DMS53 (cell line): Measurements from ENCODE around the gene PHACTR1.
"Not testable (repeated sequence)": the region's sequence is repeated elsewhere in the genome, so short reads cannot be mapped to it uniquely, and the experiment has no call there.

Experiments
- DNase-seq: peaks from one replicate; lab custom pipeline; 2025; lab: John Stamatoyannopoulos, UW

The PHACTR1 gene

DNA sequence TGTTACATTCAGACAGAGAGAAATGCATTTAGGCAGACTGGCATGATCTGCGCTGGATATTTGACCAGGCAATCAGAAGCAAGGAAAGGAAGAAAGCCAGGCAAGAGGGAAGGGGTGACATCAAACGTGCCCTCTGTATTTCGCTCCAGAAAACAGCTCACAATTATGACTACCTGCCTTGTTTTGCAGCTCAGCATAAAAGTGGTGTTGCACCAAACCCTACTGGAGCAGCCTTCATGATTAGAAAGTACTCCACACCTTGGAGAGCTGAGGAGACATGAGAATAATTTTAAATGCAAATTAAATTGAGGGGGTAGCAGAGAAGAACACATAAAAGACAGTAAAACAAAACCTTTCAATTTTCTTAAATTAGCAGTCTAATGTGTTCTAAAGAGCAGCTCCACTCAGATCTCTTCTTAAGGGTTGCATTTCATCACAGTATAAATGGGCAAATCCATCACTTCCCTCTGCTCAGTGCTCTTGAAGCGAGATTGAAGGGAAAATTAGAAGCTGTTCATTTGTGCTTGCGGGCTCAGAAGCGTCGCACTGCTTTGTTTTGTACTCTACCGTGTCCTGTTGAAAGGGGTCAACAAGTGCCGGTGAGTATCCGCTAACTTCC is at the start of gene PHACTR1:
Gene PHACTR1 (plus strand): TSS at position 470 of the 619 bp plus-strand sequence.
- no peak for DNase-seq

DNA sequence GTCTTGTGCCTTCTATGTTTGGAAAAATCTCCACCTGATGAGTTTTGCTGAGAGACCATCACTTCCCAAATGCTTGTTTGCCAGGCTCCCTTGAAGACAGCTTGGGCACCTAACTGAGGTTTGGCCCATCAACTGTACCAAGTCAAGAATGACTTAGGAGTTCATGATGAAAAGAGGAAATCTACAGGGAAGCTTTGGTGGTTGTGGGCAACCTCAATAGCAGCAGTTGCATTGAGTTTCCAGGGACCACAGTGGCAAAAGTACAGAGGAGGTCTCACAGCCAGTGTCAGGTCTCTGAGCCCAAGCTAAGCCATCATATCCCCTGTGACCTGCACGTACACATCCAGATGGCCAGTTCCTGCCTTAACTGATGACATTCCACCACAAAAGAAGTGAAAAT is 49.7 kb upstream of the PHACTR1 start:
- no peak for DNase-seq

DNA sequence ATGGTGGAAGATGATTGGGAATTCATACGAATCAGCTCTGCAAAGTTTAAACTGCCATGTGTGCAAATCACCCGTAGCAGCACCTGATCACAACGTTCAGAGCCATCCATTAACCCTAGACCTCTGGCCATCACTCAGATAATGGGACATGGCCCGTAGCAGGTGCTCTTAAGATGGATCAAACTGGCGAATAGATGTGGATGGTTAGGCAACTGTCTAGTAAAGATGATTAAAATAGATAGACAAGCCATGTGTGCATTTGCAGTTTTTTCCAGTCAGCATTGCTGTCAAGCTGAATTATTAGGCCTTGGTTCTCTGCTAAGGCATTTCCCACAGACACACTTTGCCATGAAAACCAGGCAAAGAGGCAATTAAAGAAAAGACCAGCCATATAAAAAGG is 40.6 kb upstream of the PHACTR1 start:
- no peak for DNase-seq

DNA sequence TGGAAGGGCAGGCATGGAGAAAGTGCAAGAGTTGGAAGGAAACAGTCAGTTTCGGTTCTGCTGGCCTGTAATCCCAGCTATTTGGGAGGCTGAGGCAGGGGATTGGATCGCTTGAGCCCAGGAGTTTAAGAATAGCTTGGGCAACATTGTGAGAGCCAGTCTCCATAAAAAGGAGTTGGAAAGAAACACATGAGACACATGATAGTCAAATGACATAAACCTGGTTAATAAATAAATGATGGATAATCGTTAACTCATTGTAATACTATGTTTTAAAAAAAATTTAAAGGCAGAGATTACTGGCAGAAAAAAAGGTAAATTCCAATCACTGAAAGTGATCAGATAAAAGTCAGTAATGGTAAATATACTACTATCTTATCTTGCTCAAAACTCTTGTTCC is 37.2 kb upstream of the PHACTR1 start:
- DNase-seq = no peak

DNA sequence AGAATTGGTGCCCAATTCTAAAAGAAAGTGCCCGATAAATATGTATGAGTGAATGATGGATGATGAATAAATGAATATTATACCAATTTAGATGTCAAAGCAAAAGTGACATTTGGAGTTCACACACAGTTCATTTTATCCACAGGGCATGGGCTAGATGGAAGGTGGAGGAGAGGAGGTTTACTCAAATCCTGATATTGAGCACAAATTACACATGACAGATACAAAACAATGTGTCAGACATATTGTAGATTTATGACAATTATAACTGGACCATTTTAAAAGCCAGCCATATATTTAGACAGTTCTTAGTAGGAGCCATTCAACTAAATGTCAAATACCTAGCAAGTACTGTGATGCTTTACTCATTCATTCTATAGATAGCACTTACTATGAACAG is 23.4 kb upstream of the PHACTR1 start:
- no peak for DNase-seq

DNA sequence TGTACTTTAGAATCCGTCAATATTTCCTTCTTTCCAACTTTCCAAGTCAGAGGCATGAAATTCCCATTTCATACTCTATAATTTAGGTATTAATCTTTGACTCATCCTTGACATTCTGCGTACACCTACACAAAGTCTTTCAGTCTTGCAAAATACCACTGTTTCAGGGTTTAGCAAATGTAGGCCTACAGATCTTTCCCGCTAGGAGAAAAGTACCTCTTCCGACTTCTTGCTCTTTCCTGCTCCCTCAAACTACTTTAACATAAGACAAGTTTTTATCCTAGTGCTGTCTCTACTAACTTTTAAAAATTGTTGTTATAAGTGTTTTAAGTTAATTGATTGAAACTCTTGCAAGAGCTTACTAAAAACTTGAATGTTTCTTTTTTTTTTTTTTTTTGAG is 18.3 kb upstream of the PHACTR1 start:
- no peak for DNase-seq

DNA sequence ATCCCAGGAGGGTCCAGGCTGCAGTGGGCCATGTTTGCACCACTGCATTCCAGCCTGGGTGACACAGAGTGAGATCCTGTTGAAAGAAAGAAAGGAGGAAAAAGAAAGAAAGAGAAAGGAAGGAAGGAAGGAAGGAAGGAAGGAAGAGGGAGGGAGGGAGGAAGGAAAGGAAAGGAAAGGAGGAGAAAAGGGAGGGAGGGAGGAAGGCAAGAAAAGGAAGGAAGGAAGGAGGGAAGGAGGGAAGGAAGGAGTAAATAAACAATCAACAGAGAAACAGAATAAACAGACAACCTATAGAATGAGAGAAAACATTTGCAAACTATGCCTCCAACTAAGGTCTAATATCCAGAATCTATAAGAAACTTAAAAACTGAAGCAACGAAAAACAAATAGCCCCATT is 11.6 kb upstream of the PHACTR1 start:
- no peak for DNase-seq

DNA sequence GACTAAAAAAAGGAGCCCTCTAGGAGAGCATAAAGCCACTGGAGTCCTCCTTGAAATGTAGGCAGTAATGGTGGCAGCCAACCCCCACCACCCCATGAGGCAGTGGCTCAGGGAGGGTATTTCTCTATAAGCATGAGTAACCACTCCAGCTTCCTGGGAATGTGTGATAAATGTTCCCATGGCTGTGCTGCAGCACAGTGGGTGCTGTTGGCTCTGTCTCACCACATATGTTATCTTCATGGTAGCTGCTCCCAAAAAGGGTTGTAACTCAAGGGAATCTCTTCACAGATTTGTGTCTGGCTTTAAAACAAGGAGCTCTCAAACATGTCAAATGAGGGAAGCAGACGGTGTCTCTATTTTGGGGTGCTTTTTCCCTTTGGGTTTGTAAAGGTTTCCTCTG is 7.5 kb upstream of the PHACTR1 start:
- no peak for DNase-seq

DNA sequence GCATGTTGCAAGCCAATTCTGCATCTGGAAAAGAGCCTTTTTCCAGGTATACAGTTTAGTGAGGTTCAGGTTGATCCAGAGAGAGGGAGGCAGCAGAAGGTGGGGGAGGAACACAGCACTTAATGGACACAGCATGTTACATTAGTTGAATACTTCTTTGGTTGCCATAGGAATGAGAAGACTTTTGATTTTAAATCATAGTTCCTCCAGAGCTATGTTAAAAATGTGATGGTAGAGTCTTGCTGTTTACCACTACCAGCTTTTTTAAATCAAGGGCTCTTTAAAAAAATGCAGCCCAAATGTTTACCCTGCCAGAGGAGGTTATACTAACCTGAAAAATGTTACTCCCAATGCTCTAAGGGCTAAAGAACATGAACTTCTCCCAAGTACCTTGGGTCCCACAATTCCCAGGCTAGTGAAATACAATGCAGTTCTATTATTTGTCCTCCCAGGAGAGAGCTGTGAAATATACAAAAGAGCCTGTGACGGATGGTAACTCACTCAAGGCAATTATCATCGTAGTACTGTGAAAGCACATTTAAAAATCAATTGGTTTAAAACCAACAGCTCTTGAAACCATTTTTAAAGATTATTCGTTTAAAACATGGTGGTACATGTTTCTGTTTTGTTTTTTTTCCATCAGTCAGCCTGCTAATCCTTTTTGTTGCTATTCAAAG is 6.9 kb upstream of the PHACTR1 start:
- DNase-seq = no peak

DNA sequence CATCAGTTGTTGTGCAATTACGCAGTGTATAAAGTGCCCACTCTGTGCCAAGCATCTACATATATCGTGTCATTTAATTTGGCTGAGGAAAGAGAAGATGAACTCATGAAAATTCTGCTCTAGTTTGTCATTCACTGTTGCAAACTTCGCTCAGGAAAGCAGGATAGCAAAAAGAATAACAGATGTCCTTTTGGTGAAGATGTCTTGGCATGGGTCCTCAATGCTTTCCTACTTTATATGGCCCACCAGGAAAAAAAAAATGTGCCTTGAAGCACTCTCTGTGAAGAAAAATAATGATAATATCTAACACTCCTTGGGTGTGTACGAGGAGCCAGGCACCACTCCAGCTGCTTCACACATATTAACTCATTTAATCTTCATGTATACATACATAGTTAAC is 5.6 kb upstream of the PHACTR1 start:
- no peak for DNase-seq

DNA sequence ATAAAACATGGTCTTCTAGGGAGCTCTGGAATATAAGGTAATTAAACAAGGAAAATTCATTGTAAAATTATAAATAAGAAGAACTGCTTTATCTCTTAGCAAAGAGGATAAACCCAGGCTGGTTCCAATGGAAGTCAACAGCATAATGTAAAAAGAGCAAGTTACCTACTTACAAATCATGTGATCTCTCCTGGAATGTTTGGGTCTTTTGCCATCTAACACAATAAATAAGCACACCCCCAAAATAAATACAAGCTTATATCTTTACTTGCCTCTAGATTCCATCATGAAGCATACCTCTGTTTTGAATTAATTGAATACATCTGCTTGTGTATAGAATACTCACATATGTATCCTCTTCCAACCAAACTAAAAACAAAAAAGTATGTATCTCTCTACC is 2.5 kb upstream of the PHACTR1 start:
- DNase-seq = no peak

DNA sequence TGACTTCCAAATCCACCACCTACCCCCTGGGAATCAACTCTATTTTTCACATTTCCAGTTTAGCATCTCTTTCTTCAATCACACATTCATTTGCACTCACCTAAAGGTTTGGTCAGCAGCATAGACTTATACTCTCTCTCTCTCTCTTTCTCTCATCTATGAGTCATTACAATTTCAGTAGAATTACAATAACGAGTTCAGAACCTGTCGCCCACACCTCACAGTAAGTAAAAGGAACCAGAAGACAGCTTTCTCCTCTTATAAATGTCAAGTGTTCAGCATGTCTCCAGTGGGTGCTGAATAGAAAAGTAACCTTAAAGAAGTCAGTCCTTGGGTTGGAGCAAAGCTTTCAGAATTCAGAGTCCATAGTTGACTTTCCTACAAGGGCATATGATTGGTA is 1.1 kb upstream of the PHACTR1 start:
- DNase-seq = no peak

DNA sequence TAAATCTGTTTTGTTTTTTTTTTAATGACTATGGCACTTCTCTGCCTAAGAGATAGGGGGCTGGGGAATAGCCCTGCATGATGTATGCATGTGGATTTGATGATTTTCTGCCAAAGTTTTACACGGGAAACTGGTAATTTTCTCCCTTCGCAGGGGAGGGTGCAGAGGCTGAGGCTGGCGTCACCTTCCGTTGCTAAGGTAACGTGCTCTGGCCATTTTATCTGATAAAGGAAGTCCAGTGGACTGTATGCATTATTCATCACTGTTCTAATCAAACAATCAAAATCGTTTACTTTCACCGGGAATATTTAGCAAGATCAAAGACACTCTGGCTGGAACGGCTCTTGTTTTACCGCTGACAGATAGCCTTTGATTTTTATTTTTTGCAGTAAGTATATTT is 789 bp downstream of the PHACTR1 start:
- DNase-seq = peak; percentile 64

DNA sequence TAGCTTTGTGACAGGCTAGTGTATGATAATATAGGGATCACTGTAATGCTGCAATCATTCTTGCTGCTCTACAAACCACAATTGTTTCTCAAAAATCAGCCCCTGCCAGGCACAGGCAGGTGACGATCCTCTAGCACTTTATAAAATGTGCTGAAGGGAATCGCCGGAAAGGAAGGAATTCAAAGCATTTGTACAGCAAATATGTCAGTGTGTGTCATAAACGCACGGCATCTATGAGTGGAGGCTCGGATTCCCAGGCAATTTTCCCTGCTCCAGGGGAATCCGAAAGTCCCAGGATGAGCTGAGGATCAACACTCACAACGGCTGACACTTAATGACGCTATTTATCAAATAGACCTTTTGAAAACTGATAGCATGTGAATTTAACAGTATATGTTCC is 1.4 kb downstream of the PHACTR1 start:
- no peak for DNase-seq

DNA sequence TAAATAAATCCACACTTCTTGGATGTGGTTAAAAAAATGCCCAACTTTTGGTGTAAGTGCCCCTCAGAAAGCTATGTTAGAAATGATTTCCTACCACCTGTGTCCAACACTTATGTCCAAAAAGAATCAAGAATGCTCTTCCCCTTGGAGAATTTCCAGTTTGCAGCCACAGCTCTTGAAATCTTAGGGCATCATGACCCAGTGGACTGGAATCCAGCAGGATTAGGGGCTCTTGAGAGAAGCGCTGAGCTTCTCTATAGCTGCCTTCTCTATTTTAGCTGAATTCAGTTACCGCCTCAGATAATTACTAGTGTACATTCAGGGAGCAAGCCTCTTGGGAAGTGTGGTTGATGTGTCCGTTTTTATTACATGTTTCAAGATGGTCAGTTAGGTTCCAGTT is 2.5 kb downstream of the PHACTR1 start:
- DNase-seq = no peak

DNA sequence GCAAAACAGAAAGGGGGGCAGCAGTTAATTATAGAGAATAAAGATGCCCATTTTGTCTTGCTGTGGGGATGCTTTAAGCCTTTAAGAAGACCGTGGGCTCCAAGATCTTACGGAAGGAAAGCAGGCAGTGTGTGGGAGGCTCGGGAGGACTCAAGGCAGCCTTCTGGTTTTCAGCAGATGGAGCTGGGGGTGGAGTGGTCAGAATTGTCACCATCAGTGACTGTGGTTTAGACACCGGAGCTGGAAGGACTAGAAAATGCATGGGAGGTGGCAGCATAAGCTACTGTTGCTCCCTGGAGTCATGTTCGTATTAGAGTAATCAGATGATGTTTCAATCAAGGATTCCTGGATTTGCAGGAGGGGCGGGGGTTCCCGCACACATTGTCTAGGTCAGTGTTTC is 3.7 kb downstream of the PHACTR1 start:
- DNase-seq = no peak

DNA sequence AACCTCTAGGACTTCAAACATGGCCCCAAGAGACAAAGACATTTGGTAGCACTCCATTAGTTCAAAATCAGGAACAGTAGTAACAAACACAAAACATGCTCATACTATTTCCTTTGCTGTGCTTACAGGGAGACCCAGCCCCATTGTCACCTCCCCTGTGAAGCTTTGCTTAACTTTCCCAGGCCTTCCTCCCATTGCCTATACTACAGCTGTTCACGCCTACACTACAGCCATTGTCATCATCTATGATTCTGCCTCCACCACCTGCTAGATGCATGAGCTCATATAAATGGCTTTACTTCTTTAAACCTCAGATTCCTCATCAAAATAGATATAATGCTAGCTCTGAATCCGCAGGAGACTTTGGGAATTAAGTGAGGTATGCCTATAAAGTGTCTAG is 8.7 kb downstream of the PHACTR1 start:
- no peak for DNase-seq

DNA sequence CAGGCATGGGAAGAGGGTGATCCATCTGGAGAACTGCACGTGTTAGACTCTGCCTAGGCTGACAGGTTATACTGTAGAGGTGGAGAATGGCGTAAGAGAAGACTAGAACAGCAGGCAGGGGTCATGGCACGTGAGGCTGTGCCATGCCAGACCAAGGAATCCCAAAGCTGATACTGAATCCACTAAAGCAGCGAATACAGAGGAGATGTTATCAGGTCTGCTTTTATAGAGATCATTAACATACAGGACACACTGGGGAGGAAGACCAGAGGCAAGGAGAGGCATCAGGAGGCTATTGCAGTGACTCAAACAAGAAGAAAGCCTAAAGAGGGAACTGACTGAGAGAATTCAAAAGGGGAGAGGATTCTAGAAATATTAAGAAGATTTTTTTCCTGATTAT is 12.9 kb downstream of the PHACTR1 start:
- no peak for DNase-seq

DNA sequence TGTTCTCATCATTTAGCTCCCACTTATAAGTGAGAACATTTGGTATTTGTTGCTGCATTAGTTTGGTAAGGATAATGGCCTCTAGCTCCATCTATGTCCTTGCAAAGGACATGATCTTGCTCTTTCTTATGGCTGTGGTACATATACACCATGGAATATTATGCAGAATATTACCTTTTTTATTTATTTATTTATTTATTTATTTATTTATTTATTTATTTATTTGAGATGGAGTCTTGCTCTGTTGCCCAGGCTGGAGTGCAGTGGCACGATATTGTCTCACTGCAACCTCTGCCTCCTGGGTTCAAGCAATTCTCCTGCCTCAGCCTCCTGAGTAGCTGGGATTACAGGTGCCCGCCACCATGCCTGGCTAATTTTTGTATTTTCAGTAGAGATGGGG is 14.2 kb downstream of the PHACTR1 start:
- DNase-seq = not testable (repeated sequence)

DNA sequence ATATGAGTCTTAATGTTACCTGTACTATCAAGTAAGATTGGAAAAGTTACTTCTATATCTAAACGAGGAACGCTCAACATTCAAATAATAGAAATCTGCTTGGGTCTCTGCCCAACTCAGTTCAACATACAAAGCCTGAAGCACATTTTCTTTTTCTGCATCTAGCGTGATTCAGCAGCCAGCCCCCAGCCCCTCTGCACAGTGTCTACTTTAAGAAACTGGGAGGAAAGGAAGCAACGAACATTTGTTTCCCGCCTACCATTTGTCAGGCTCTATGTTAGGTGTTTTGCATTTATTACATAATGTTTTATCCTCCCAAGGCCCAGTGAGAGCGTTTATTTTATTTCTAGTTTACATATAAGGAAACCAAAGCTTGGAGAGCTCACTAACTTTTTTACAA is 17.3 kb downstream of the PHACTR1 start:
- DNase-seq = no peak

DNA sequence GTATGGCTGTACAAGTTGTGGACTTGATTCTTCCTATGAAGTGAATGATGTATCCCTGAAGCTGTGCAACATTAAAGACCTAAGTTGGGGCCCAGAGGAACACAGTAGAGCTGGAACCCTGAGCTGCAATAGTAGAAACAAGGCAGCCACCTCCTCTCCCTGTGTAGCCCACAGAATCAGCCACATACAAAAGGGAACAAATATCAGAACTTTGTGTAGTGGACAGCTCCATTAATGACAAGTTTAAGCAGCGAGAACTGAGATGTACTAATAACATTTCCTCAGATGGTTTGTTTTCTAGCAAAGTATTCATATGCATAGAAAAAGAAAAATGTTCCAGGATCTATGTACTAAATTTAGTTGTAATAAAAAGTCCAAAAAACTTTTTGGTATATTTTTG is 19.2 kb downstream of the PHACTR1 start:
- no peak for DNase-seq

DNA sequence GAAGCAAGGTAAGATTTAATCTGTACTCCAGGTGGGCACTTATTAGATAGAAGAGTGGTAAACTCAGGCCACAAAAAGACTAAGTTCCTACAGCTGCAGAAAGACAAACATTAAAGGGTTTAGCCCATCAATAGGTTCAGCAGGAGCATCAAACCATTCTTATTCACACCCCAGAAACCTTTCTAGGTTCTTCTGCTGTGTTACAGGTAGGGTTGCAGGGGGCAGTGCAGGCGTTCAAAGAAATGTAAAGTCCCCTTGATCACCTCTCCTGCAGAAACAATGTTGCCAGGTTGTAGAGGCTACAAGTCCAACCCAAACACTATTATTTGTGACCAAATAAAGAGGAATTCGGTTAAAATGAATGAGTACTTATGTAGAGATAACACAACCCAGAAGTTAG is 31.8 kb downstream of the PHACTR1 start:
- DNase-seq = no peak

DNA sequence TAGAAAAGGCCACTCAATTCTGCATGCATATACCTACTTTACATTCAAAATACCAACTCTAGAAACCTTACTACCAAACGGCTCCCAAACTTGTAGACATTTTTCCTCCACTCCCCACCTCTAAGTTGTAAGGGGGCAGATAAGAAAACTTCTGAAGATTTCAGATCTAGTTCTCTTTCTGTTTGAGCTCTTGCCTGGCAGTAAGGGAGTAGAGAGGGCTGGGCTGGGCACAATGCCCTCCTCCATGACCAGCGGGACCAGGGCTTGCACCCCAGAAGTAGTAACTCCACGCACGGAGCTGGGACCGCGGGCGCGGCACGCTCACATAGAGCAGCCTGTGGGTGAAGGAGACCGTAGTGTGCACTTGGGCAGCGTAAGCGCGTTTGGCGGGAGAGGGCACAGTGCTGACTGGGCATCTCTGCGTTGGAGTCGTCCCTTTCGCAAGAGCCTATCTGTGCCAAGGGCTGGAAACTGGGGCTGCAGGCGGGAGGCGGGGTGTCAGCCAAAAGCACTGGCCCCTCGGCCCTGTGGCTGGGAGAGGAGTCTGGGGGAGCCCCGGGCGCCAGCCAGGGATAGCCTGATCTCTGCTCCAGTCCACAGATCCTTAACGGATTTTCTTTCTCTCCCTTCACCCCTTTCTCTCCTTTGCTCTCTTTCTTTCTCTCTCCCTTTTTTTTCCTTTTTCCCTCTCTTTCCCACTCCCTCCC is 32.4 kb downstream of the PHACTR1 start:
- peak; percentile 76 for DNase-seq
